Progenitor cell of endocrine pancreas (in vitro differentiated cells): ENCODE measurements around the gene VMAC. TPM values are rescaled to one million over a fixed set of nuclear protein-coding genes. Genes with fewer than 3 reads are reported as not detected.

Source experiments
- DNase-seq: peaks from one replicate; pipeline ENCODE4 v3.0.0; 2021; ENCODE audit warnings: low spot score; ENCODE audit not compliant: unreplicated experiment
- H3K27ac Mint-ChIP-seq: 2 replicates; pipeline ENCODE4 v1.8.0; 2021; ENCODE audit warnings: mild to moderate bottlenecking, moderate library complexity, mixed read lengths
- H3K27me3 Mint-ChIP-seq: 2 replicates; pipeline ENCODE4 v1.8.0; 2021; ENCODE audit warnings: mixed read lengths
- H3K36me3 Mint-ChIP-seq: 2 replicates; pipeline ENCODE4 v1.8.0; 2022; ENCODE audit warnings: mixed read lengths; ENCODE audit not compliant: insufficient read depth
- H3K4me1 Mint-ChIP-seq: 2 replicates; pipeline ENCODE4 v1.8.0; 2021; ENCODE audit warnings: low read depth, mixed read lengths
- H3K4me3 Mint-ChIP-seq: 2 replicates; pipeline ENCODE4 v1.8.0; 2021; ENCODE audit warnings: low read depth, mild to moderate bottlenecking, moderate library complexity, mixed read lengths
- H3K9me3 Mint-ChIP-seq: 2 replicates; pipeline ENCODE4 v1.8.0; 2021; ENCODE audit warnings: low read depth, mixed read lengths
- CTCF ChIP-seq: fragments of 200-600 bp; sonication (generic); IDR thresholded peaks from one replicate; pipeline ENCODE4 v1.5.0; 2021; ENCODE audit warnings: antibody characterized with exemption, mild to moderate bottlenecking; ENCODE audit not compliant: unreplicated experiment
- total RNA-seq: library from RNA; stranded (reverse); gene quantifications from 2 replicates; pipeline ENCODE4 v1.2.1, GENCODE V29; 2021

Gene VMAC
- total RNA-seq, 1 donor from 2014 or later, result 15.2 TPM

DNA sequence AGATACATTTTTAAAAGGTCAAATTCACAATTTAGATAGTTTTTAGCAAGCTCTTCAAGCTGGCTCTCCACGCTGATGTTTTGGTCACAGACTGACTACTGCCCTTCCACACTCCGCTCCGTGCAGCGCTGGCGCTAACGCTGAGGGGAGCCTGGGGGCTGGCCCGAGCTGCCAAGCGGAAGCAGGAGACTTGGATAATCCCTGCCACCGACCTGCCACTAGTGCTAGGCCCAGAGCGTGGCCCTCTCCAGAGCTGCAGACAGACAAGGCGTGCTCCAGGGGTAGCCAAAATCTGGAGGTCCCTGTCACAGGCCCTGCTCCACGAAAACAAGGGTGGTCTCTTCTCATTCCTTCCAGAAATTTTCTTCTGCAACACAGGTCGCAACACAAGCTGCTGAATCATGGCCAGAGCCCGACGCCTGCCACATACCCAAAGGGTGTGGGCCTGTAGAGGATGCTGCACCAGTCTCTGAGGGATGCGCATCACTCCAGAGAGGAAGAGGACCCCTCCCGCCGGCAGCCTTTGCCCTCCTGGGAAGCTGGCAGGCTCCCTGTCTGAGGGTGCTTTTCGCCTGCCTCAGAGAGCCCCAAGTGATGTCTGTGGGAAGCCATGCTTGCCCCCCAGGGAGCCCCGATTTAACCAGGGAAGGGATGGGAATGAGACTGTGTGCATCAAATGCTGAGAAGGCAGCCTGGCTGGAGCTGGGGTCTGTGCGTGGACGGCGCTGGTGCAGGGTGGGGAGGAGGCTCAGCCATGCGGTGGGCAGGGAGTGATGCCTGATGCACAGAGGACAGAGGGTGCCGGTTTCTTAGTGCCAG lies 31.0 kb downstream of the VMAC start:
- Mint-ChIP-seq H3K4me3 (no peak overlapping the region), H3K9me3 (no peaks in the 10 kb centered on the region), H3K27ac (peak overlapping the region; percentile 49), H3K4me1 (peaks cover 6% of the 10 kb centered on the region), H3K36me3 (peaks cover 11% of the 10 kb centered on the region), H3K27me3 (no peaks in the 10 kb centered on the region)
- no peak for DNase-seq
- TF ChIP-seq CTCF, result no peak

DNA sequence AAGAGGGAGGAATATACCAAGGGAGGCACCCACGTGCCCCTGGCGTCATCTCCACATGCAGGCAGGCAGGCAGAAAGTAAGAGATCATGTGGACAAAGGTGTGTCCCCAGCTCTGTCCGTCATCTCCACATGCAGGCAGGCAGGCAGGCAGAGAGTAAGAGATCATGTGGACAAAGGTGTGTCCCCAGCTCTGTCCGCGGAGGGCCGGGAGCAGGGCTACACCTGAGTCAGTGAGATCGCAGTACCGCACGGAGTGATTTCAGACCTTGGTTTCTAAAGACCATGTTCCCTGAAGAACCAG lies 31.6 kb downstream of the VMAC start:
- H3K4me1 Mint-ChIP-seq, result peaks cover 6% of the 10 kb centered on the region
- H3K36me3 Mint-ChIP-seq, result peaks cover 11% of the 10 kb centered on the region
- H3K27me3 Mint-ChIP-seq, result no peaks in the 10 kb centered on the region
- no peak for DNase-seq
- TF ChIP-seq CTCF, result no peak
- no peaks in the 10 kb centered on the region for H3K9me3 Mint-ChIP-seq
- no peak overlapping the region for H3K4me3 Mint-ChIP-seq
- H3K27ac Mint-ChIP-seq, result peak overlapping the region; percentile 49

- H3K4me1 Mint-ChIP-seq, result peaks cover 11% of the 10 kb centered on the region
- no peak for TF ChIP-seq CTCF
- H3K27me3 Mint-ChIP-seq, result no peaks in the 10 kb centered on the region
- H3K36me3 Mint-ChIP-seq, result peaks cover 11% of the 10 kb centered on the region
- peak overlapping the region; percentile 54 for H3K27ac Mint-ChIP-seq
- no peak overlapping the region for H3K4me3 Mint-ChIP-seq
- no peaks in the 10 kb centered on the region for H3K9me3 Mint-ChIP-seq
- no peak for DNase-seq
Observed at GRCh38 chr19:5937550-5937949, 32.9 kb downstream of the VMAC start.

DNA sequence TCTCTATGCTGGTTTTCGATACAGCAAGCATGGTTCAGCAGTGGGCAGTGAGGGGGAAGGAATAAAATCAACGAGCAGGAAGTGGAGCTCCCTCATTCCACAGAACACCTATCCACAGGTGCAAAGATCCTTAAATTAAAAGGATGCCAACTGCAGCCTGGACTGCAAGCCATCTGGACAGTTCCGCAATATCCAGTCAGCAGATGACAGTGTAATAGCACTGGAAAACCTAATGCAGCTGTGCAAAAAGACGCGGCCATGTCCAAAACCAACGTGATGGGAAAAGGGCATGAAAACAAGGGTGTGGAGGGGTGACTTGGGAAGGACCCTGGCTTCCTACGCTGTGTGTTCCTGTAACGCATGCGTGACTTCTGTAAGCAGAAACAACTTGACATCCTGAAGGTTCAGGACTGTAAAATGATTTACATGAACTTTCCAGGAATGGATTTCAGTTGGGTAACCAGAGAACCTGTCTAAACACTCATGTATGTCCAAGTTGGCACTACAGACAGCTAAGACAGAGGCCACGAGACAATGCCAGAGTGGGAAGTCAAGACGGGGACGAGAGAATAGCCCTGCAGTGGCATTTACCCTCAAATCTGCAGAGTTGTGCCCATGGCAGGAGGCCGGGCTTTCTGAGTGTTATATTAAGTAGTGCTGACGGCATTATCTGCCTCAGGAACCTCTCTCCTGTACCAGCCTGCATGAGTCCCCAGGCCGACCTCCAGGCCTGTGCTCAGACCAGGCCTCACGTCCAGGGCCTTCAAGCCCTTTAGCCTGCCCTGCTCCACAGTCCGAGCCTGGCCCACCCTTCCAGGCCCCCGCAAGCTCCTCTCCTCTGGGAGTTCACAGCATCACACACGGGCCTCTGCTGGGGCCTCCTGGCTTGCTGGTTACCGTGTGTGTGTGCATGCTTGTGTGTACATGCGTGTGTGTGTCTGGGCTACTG lies 35.9 kb downstream of the VMAC start:
- Mint-ChIP-seq H3K27ac (no peak overlapping the region), H3K9me3 (no peaks in the 10 kb centered on the region), H3K36me3 (peaks cover 9% of the 10 kb centered on the region), H3K4me1 (peaks cover 11% of the 10 kb centered on the region), H3K4me3 (no peak overlapping the region), H3K27me3 (no peaks in the 10 kb centered on the region)
- DNase-seq, result no peak
- TF ChIP-seq CTCF, result no peak

DNA sequence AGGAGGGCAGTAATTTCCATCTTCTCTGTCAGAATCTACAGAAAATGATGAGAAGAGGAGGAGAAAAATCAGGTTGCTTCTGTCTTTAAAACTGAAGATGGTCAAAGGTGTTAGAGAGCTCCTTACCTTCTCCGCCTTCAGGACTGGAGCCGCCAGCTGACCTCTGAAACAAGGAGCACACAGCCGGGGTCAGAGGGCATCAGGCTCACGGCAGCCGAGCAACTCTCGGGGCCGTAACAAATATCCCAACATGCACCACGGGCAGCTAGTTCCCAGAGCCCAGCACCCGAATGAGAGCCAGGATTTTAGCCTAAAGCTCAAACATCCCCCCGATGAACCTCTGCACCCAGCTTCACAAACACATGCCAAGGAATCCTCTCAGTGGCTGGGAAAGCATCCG lies 37.0 kb downstream of the VMAC start:
- Mint-ChIP-seq H3K4me3 (no peak overlapping the region), H3K4me1 (peaks cover 5% of the 10 kb centered on the region), H3K36me3 (peaks cover 3% of the 10 kb centered on the region), H3K27ac (peak overlapping the region; percentile 11), H3K9me3 (no peaks in the 10 kb centered on the region), H3K27me3 (no peaks in the 10 kb centered on the region)
- no peak for TF ChIP-seq CTCF
- no peak for DNase-seq
